HCT116 (cell line): ENCODE data around the gene ACTR3C. TPM values are rescaled to one million over a fixed set of nuclear protein-coding genes. Genes with fewer than 3 reads are reported as not detected.

Experiments
- ATAC-seq: fragments of 200-7000 bp; cut with Tn5 transposase; 2 replicates; pipeline ENCODE4 v1.9.1; 2020; ENCODE audit warnings: mild to moderate bottlenecking, moderate library complexity
- BruUV-seq: library from RNA; stranded (reverse); fragments of 400-500 nt; replicated peaks from 2 replicates; lab custom pipeline; 2021; lab: Mats Ljungman, UMichigan
- CTCF ChIA-PET: fragments of 300-600 bp; sonication (Branson Sonifier 250); formaldehyde crosslinking; loops from one replicate; lab custom pipeline; 2021; ENCODE audit warnings: antibody characterized with exemption; lab: Charles Lee
- POLR2A ChIA-PET: fragments of 300-600, 350-600 bp; sonication (Branson Sonifier 250); formaldehyde crosslinking; loops from one replicate; lab custom pipeline; 2021; ENCODE audit warnings: antibody characterized with exemption; lab: Charles Lee
- RAD21 ChIA-PET, 2 experiments: fragments of 300-600 bp; sonication (Branson Sonifier 250); formaldehyde crosslinking; loops; one replicate each; lab custom pipeline; 2023; ENCODE audit warnings: low total read pairs in 2 of 2; ENCODE audit not compliant: uncharacterized antibody in 2 of 2, unreplicated experiment in 2 of 2, low non-redundant PET in 1 of 2; lab: Charles Lee
- DNase-seq: peaks from one replicate; pipeline ENCODE4 v3.0.0-alpha.2; 2010; ENCODE audit warnings: low read depth, low spot score
- H2AFZ ChIP-seq: fragments of 200-600 bp; shearing (Covaris generic), sonication (generic); 2 replicates; pipeline ENCODE4 v1.6.1; 2017; ENCODE audit warnings: low read depth, mixed run types, mixed read lengths, antibody characterized with exemption, low read length; ENCODE audit not compliant: poor library complexity, severe bottlenecking
- H3K27ac ChIP-seq: 2 replicates; pipeline ENCODE4 v1.5.1; 2012; ENCODE audit warnings: low read depth, low read length
- H3K27me3 ChIP-seq: fragments of 200-600 bp; sonication (generic); 2 replicates; pipeline ENCODE4 v1.6.1; 2016; ENCODE audit warnings: mixed run types, low read length, mixed read lengths; ENCODE audit not compliant: insufficient read depth
- H3K36me3 ChIP-seq, 2 experiments: fragments of 200-500 bp in 1 of 2; fragments of 200-600 bp in 1 of 2; sonication (Bioruptor generic) in 1 of 2; sonication (generic) in 1 of 2; 2 replicates each; pipeline versions ENCODE4 v1.5.1 to v1.6.1; 2014 to 2016; ENCODE audit warnings: low read length in 2 of 2, inconsistent platforms in 1 of 2, mixed read lengths in 1 of 2, mixed run types in 1 of 2; ENCODE audit not compliant: insufficient read depth in 2 of 2, control insufficient read depth in 1 of 2
- H3K4me1 ChIP-seq, 2 experiments: fragments of 200-600 bp in 1 of 2; sonication (generic) in 1 of 2; 2 replicates each; pipeline versions ENCODE4 v1.5.1 to v1.6.1; 2012 to 2017; ENCODE audit warnings: low read length in 2 of 2, inconsistent platforms in 1 of 2, mild to moderate bottlenecking in 1 of 2, mixed read lengths in 1 of 2, mixed run types in 1 of 2, moderate library complexity in 1 of 2; ENCODE audit not compliant: insufficient read depth in 2 of 2, control insufficient read depth in 1 of 2
- H3K4me2 ChIP-seq: fragments of 200-600 bp; sonication (generic); 2 replicates; pipeline ENCODE4 v1.6.1; 2017; ENCODE audit warnings: mixed run types, low read length, mixed read lengths
- H3K4me3 ChIP-seq, 2 experiments: fragments of 200-600 bp in 1 of 2; sonication (generic) in 1 of 2; replicated peaks in 1 of 2; 2 replicates each; pipeline ENCODE4 v1.5.1; 2011 to 2016; ENCODE audit warnings: low read length in 2 of 2, control low read depth in 1 of 2, low read depth in 1 of 2, mild to moderate bottlenecking in 1 of 2, mixed read lengths in 1 of 2, mixed run types in 1 of 2
- H3K79me2 ChIP-seq: fragments of 200-600 bp; sonication (generic); 2 replicates; pipeline ENCODE4 v1.6.1; 2017; ENCODE audit warnings: mild to moderate bottlenecking, mixed run types, low read length, moderate library complexity, mixed read lengths; ENCODE audit not compliant: insufficient read depth
- H3K9ac ChIP-seq: fragments of 200-600 bp; sonication (generic); 2 replicates; pipeline ENCODE4 v1.6.1; 2016; ENCODE audit warnings: low read length, mixed read lengths
- H3K9me2 ChIP-seq: fragments of 200-600 bp; sonication (generic), shearing (Covaris generic); 2 replicates; pipeline ENCODE4 v1.6.1; 2017; ENCODE audit warnings: mixed run types, mild to moderate bottlenecking, moderate library complexity; ENCODE audit not compliant: insufficient read depth
- H3K9me3 ChIP-seq, 2 experiments: fragments of 200-500 bp in 1 of 2; fragments of 200-600 bp in 1 of 2; sonication (Bioruptor generic) in 1 of 2; sonication (generic) in 1 of 2; 2 replicates each; pipeline ENCODE4 v1.6.1; 2014 to 2017; ENCODE audit warnings: low read length in 2 of 2, mixed read lengths in 2 of 2, inconsistent platforms in 1 of 2, low read depth in 1 of 2, mild to moderate bottlenecking in 1 of 2, mixed run types in 1 of 2, moderate library complexity in 1 of 2; ENCODE audit not compliant: control insufficient read depth in 1 of 2, insufficient read depth in 1 of 2
- H4K20me1 ChIP-seq: fragments of 200-600 bp; sonication (generic), shearing (Covaris generic); 2 replicates; pipeline ENCODE4 v1.6.1; 2017; ENCODE audit warnings: mixed run types, mild to moderate bottlenecking, moderate library complexity; ENCODE audit not compliant: insufficient read depth
- CBX3 ChIP-seq: IDR thresholded peaks from 2 replicates; pipeline ENCODE4 v1.6.1; 2012; ENCODE audit warnings: low read depth
- CEBPB ChIP-seq: IDR thresholded peaks from 2 replicates; pipeline ENCODE4 v1.6.1; 2012; ENCODE audit warnings: low read depth
- EGR1 ChIP-seq: IDR thresholded peaks from 2 replicates; pipeline ENCODE4 v1.6.1; 2012; ENCODE audit warnings: low read depth
- ELF1 ChIP-seq: IDR thresholded peaks from 2 replicates; pipeline ENCODE4 v1.6.1; 2012; ENCODE audit warnings: low read depth, borderline replicate concordance
- EZH2phosphoT487 ChIP-seq: fragments of 200-600 bp; IDR thresholded peaks from 2 replicates; pipeline ENCODE4 v1.6.1; 2018; ENCODE audit warnings: antibody characterized with exemption, borderline replicate concordance
- FOSL1 ChIP-seq: IDR thresholded peaks from 2 replicates; pipeline ENCODE4 v1.6.1; 2012; ENCODE audit warnings: low read depth
- POLR2A ChIP-seq: IDR thresholded peaks from 2 replicates; pipeline ENCODE4 v1.7.0; 2011; ENCODE audit warnings: borderline replicate concordance; ENCODE audit not compliant: insufficient read depth, insufficient read length; ENCODE audit errors: extremely low read depth
- SIN3A ChIP-seq: IDR thresholded peaks from 2 replicates; pipeline ENCODE4 v1.6.1; 2012; ENCODE audit warnings: low read depth
- SP1 ChIP-seq: IDR thresholded peaks from 2 replicates; pipeline ENCODE4 v1.6.1; 2012; ENCODE audit warnings: low read depth
- TCF7L2 ChIP-seq: IDR thresholded peaks from 2 replicates; pipeline ENCODE4 v1.7.0; 2011; ENCODE audit warnings: borderline replicate concordance, inconsistent platforms; ENCODE audit not compliant: insufficient read depth, insufficient read length; ENCODE audit errors: extremely low read depth
- ZFX ChIP-seq: fragments of 450-650 bp; IDR thresholded peaks from 2 replicates; pipeline ENCODE4 v1.6.1; 2017
- ZNF274 ChIP-seq: fragments of 200-500 bp; sonication (Bioruptor generic); IDR thresholded peaks from 2 replicates; pipeline ENCODE4 v1.6.1; 2014; ENCODE audit warnings: mild to moderate bottlenecking, low read depth, low read length, inconsistent platforms
- intact Hi-C: fragments of 100-400 bp; cut with micrococcal nuclease; formaldehyde crosslinking; loops from 2 replicates; pipeline ENCODE4 v1.10.0; 2022
- total RNA-seq: library from RNA; stranded (reverse); gene quantifications from one replicate; pipeline ENCODE4 v1.2.1, GENCODE V29; 2021; ENCODE audit not compliant: unreplicated experiment
- TF ChIP-seq, protein P1 (sequence below): IDR thresholded peaks from 2 replicates; pipeline ENCODE4 v1.6.1; 2012; ENCODE audit warnings: low read depth
- TF ChIP-seq, protein P2 (sequence below): IDR thresholded peaks from 2 replicates; pipeline ENCODE4 v1.6.1; 2011; ENCODE audit warnings: mild to moderate bottlenecking, low read length, moderate library complexity; ENCODE audit not compliant: insufficient replicate concordance; ENCODE audit errors: extremely low read depth
- TF ChIP-seq, protein P3 (sequence below), 3 experiments: fragments of 200-600 bp in 1 of 3; sonication (generic) in 1 of 3; IDR thresholded peaks in 2 of 3; conservative IDR thresholded peaks in 1 of 3; 2 replicates each; pipeline ENCODE4 v1.5.1; 2012 to 2017; ENCODE audit warnings: low read depth in 2 of 3, low read length in 2 of 3, antibody characterized with exemption in 1 of 3, borderline replicate concordance in 1 of 3, control low read depth in 1 of 3, mild to moderate bottlenecking in 1 of 3, mixed read lengths in 1 of 3, mixed run types in 1 of 3, moderate library complexity in 1 of 3; ENCODE audit not compliant: insufficient read depth in 1 of 3
- TF ChIP-seq, protein P4 (sequence below): IDR thresholded peaks from 2 replicates; pipeline ENCODE4 v1.6.1; 2012
- TF ChIP-seq, protein P5 (sequence below): IDR thresholded peaks from 2 replicates; pipeline ENCODE4 v1.6.1; 2012

ACTR3C gene
- total RNA-seq, 1 experiment from 2014 or later, result 2.0 TPM

DNA sequence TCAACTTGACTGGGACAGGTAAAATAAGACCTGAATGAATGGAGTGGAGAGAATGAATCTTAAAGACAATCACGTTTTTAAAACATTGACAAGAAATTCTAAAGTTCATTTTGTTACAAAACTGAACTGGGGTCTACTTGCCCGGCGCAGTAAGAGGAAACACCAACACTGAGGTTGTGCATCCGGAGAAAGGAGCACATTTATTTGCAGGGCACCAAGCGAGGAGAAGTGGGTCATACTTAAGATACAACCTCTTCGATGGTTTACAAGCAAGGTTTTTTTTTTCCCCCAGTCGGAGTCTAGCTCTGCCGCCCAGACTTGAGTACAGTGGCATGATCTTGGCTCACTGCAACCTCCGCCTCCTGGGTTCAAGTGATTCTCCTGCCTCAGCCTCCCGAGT is 41.8 kb upstream of the ACTR3C start:
- TF ChIP-seq, protein P1, sequence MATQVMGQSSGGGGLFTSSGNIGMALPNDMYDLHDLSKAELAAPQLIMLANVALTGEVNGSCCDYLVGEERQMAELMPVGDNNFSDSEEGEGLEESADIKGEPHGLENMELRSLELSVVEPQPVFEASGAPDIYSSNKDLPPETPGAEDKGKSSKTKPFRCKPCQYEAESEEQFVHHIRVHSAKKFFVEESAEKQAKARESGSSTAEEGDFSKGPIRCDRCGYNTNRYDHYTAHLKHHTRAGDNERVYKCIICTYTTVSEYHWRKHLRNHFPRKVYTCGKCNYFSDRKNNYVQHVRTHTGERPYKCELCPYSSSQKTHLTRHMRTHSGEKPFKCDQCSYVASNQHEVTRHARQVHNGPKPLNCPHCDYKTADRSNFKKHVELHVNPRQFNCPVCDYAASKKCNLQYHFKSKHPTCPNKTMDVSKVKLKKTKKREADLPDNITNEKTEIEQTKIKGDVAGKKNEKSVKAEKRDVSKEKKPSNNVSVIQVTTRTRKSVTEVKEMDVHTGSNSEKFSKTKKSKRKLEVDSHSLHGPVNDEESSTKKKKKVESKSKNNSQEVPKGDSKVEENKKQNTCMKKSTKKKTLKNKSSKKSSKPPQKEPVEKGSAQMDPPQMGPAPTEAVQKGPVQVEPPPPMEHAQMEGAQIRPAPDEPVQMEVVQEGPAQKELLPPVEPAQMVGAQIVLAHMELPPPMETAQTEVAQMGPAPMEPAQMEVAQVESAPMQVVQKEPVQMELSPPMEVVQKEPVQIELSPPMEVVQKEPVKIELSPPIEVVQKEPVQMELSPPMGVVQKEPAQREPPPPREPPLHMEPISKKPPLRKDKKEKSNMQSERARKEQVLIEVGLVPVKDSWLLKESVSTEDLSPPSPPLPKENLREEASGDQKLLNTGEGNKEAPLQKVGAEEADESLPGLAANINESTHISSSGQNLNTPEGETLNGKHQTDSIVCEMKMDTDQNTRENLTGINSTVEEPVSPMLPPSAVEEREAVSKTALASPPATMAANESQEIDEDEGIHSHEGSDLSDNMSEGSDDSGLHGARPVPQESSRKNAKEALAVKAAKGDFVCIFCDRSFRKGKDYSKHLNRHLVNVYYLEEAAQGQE, result no peak
- TF ChIP-seq ELF1 (no peak), TCF7L2 (no peak), CEBPB (no peak), CBX3 (no peak), EGR1 (no peak), SIN3A (no peak), SP1 (no peak), ZFX (no peak), ZNF274 (no peak), POLR2A (no peak), EZH2phosphoT487 (no peak), FOSL1 (no peak)
- TF ChIP-seq, protein P2, sequence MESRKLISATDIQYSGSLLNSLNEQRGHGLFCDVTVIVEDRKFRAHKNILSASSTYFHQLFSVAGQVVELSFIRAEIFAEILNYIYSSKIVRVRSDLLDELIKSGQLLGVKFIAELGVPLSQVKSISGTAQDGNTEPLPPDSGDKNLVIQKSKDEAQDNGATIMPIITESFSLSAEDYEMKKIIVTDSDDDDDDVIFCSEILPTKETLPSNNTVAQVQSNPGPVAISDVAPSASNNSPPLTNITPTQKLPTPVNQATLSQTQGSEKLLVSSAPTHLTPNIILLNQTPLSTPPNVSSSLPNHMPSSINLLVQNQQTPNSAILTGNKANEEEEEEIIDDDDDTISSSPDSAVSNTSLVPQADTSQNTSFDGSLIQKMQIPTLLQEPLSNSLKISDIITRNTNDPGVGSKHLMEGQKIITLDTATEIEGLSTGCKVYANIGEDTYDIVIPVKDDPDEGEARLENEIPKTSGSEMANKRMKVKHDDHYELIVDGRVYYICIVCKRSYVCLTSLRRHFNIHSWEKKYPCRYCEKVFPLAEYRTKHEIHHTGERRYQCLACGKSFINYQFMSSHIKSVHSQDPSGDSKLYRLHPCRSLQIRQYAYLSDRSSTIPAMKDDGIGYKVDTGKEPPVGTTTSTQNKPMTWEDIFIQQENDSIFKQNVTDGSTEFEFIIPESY, result no peak
- TF ChIP-seq, protein P3, sequence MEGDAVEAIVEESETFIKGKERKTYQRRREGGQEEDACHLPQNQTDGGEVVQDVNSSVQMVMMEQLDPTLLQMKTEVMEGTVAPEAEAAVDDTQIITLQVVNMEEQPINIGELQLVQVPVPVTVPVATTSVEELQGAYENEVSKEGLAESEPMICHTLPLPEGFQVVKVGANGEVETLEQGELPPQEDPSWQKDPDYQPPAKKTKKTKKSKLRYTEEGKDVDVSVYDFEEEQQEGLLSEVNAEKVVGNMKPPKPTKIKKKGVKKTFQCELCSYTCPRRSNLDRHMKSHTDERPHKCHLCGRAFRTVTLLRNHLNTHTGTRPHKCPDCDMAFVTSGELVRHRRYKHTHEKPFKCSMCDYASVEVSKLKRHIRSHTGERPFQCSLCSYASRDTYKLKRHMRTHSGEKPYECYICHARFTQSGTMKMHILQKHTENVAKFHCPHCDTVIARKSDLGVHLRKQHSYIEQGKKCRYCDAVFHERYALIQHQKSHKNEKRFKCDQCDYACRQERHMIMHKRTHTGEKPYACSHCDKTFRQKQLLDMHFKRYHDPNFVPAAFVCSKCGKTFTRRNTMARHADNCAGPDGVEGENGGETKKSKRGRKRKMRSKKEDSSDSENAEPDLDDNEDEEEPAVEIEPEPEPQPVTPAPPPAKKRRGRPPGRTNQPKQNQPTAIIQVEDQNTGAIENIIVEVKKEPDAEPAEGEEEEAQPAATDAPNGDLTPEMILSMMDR (IDR thresholded peaks at IDR 0.05 in 2 of 3, conservative IDR thresholded peaks at IDR 0.05 in 1 of 3; ENCODE audit: borderline replicate concordance in 1 of 3, insufficient read depth in 1 of 3, low read depth in 2 of 3, low read length in 2 of 3), result no peak
- TF ChIP-seq, protein P4, sequence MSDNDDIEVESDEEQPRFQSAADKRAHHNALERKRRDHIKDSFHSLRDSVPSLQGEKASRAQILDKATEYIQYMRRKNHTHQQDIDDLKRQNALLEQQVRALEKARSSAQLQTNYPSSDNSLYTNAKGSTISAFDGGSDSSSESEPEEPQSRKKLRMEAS, result no peak
- TF ChIP-seq, protein P5, sequence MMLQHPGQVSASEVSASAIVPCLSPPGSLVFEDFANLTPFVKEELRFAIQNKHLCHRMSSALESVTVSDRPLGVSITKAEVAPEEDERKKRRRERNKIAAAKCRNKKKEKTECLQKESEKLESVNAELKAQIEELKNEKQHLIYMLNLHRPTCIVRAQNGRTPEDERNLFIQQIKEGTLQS, result no peak
- Histone ChIP-seq H3K9me3 (no peaks in the 10 kb centered on the region), H3K4me3 (no peak overlapping the region), H3K4me2 (no peak overlapping the region), H4K20me1 (no peaks in the 10 kb centered on the region), H3K4me1 (peaks cover 12 to 23% of the 10 kb centered on the region in 2 experiments), H3K27ac (no peak overlapping the region), H3K9me2 (no peaks in the 10 kb centered on the region), H3K79me2 (peaks cover 17% of the 10 kb centered on the region), H3K36me3 (no peaks in the 10 kb centered on the region), H3K27me3 (no peaks in the 10 kb centered on the region), H3K9ac (no peak overlapping the region), H2AFZ (no peak overlapping the region)
- intact Hi-C loops, result loop anchor here (5.0 to 10.0 kb wide), 2 partner anchors 37 to 60 kb away; no protein-coding TSS in a partner anchor
- RAD21 ChIA-PET, result no interaction called here
- ATAC-seq (no peak), DNase-seq (no peak)
- no TSS peak for BruUV-seq
- CTCF ChIA-PET, result interaction anchor here (1.3 to 1.5 kb wide), 2 partner anchors 8 to 53 kb away, joined by 3 read pairs; no protein-coding TSS in a partner anchor
- POLR2A ChIA-PET, result interaction anchor here (0.7 kb wide), 1 partner anchor 17 kb away, joined by 3 read pairs; no protein-coding TSS in a partner anchor
